ENCODE results near the gene CD72. TPM values are rescaled to one million over a fixed set of nuclear protein-coding genes. Genes with fewer than 3 reads are reported as not detected.

The CD72 gene
- polyA plus RNA-seq, 2 of the 4 experiments (the other 2 are of a cell fraction) = 0.44 to 1.2 TPM

- POLR2A ChIA-PET = no interaction called here
- ATAC-seq = peak; percentile 10 to 17; a peak in 3 of 6 replicates
- H3K4me1 ChIP-seq = no peaks in the 10 kb centered on the region; the same call in 2 of the 3 replicates
- CTCF ChIA-PET = interaction anchor here (0.9 to 6.5 kb wide), 6 partner anchors 7 to 444 kb away, joined by 3 to 59 read pairs (median 6); partner anchors contain the start of gene RUSC2
- H3K4me3 ChIP-seq = no peak overlapping the region
- TF ChIP-seq JUN (IDR thresholded peaks at IDR 0.05) = peak in 1 of 2 experiments; percentile 11; a peak in 1 of 5 replicates
- TF ChIP-seq HEYL (CRISPR knock-in tag; IDR thresholded peaks at IDR 0.05) = no peak
- no peak for TF ChIP-seq ZNF302 (CRISPR knock-in tag; IDR thresholded peaks at IDR 0.05)
- FAIRE-seq = no peak
- WGBS (ENCODE audit: missing lambda C conversion rate) = 93% methylated on average over 21 of the region's 24 CpGs
- no peak overlapping the region for H3K27ac ChIP-seq
- no peak overlapping the region for H3K4me2 ChIP-seq
- H3K9me3 ChIP-seq = no peaks in the 10 kb centered on the region
- DNase-seq (ENCODE audit: low read depth in 1 of 2, low spot score in 1 of 2) = no peak
Measured at GRCh38 chr9:35560625-35561337, 57.4 kb downstream of the CD72 start.

Small RNA genes within 50 kb of the gene (small RNA-seq; reads per million reads assigned to genes)
- gene MIR4667 (0 to 0.78 (median 0) reads per million in 6 experiments), gene RMRP (0 reads per million in 6 experiments), gene RPS29P17 (0 reads per million in 6 experiments)

Other genes starting within 250 kb of the CD72 start
- 15.9 and 16.8 TPM in 2 replicates for gene RUSC2, start 128.3 kb downstream of the CD72 start, polyA plus RNA-seq (2011; rRNA removed)
- gene RUSC2, start 128.3 kb downstream of the CD72 start, polyA plus RNA-seq (2017; fragmentation: RNase III; extraction: RNeasy Plus Mini Kit Qiagen cat#74134 plus additional on column Dnase treatment) = 21.0 to 21.6 TPM (median 21.2 TPM) in 3 replicates
- 16.5 and 17.4 TPM in 2 replicates for gene TESK1, start 13.2 kb downstream of the CD72 start, polyA plus RNA-seq (2011; rRNA removed)
- 29.9 to 33.0 TPM (median 30.6 TPM) in 3 replicates for gene TESK1, start 13.2 kb downstream of the CD72 start, polyA plus RNA-seq (2017; fragmentation: RNase III; extraction: RNeasy Plus Mini Kit Qiagen cat#74134 plus additional on column Dnase treatment)
- gene SIT1, start 32.5 kb upstream of the CD72 start, polyA plus RNA-seq (2011; rRNA removed) = not detected in 2 replicates
- gene SIT1, start 32.5 kb upstream of the CD72 start, polyA plus RNA-seq (2017; fragmentation: RNase III; extraction: RNeasy Plus Mini Kit Qiagen cat#74134 plus additional on column Dnase treatment) = not detected in 3 replicates
- gene RMRP, start 39.6 kb upstream of the CD72 start, polyA plus RNA-seq (2011; rRNA removed) = 80.2 and 257 TPM in 2 replicates
- gene RMRP, start 39.6 kb upstream of the CD72 start, polyA plus RNA-seq (2017; fragmentation: RNase III; extraction: RNeasy Plus Mini Kit Qiagen cat#74134 plus additional on column Dnase treatment) = 14.7 TPM in 1 of 3 replicates, not detected in the others
- 11.0 and 13.3 TPM in 2 replicates for gene CCDC107, start 39.9 kb upstream of the CD72 start, polyA plus RNA-seq (2011; rRNA removed)
- 20.4 to 21.9 TPM (median 20.7 TPM) in 3 replicates for gene CCDC107, start 39.9 kb upstream of the CD72 start, polyA plus RNA-seq (2017; fragmentation: RNase III; extraction: RNeasy Plus Mini Kit Qiagen cat#74134 plus additional on column Dnase treatment)
- 17.6 and 21.4 TPM in 2 replicates for gene ARHGEF39, start 46.8 kb upstream of the CD72 start, polyA plus RNA-seq (2011; rRNA removed)
- 16.7 to 19.5 TPM (median 18.3 TPM) in 3 replicates for gene ARHGEF39, start 46.8 kb upstream of the CD72 start, polyA plus RNA-seq (2017; fragmentation: RNase III; extraction: RNeasy Plus Mini Kit Qiagen cat#74134 plus additional on column Dnase treatment)
- gene CA9, start 55.5 kb upstream of the CD72 start, polyA plus RNA-seq (2011; rRNA removed) = 16.3 and 32.9 TPM in 2 replicates
- gene CA9, start 55.5 kb upstream of the CD72 start, polyA plus RNA-seq (2017; fragmentation: RNase III; extraction: RNeasy Plus Mini Kit Qiagen cat#74134 plus additional on column Dnase treatment) = 2.5 to 5.6 TPM (median 4.5 TPM) in 3 replicates
- gene TPM2, start 71.5 kb upstream of the CD72 start, polyA plus RNA-seq (2011; rRNA removed) = 154 and 281 TPM in 2 replicates
- gene TPM2, start 71.5 kb upstream of the CD72 start, polyA plus RNA-seq (2017; fragmentation: RNase III; extraction: RNeasy Plus Mini Kit Qiagen cat#74134 plus additional on column Dnase treatment) = 956 to 1,105 TPM (median 1,022 TPM) in 3 replicates
- 65.5 and 72.1 TPM in 2 replicates for gene TLN1, start 113.8 kb upstream of the CD72 start, polyA plus RNA-seq (2011; rRNA removed)
- gene TLN1, start 113.8 kb upstream of the CD72 start, polyA plus RNA-seq (2017; fragmentation: RNase III; extraction: RNeasy Plus Mini Kit Qiagen cat#74134 plus additional on column Dnase treatment) = 108 to 119 TPM (median 117 TPM) in 3 replicates
- gene CREB3, start 114.3 kb upstream of the CD72 start, polyA plus RNA-seq (2011; rRNA removed) = 33.3 and 36.0 TPM in 2 replicates
- 51.3 to 54.0 TPM (median 51.7 TPM) in 3 replicates for gene CREB3, start 114.3 kb upstream of the CD72 start, polyA plus RNA-seq (2017; fragmentation: RNase III; extraction: RNeasy Plus Mini Kit Qiagen cat#74134 plus additional on column Dnase treatment)
- gene GBA2, start 130.8 kb upstream of the CD72 start, polyA plus RNA-seq (2011; rRNA removed) = 40.0 and 47.4 TPM in 2 replicates
- 34.8 to 39.5 TPM (median 38.9 TPM) in 3 replicates for gene GBA2, start 130.8 kb upstream of the CD72 start, polyA plus RNA-seq (2017; fragmentation: RNase III; extraction: RNeasy Plus Mini Kit Qiagen cat#74134 plus additional on column Dnase treatment)
- 16.6 and 20.2 TPM in 2 replicates for gene RGP1, start 130.9 kb upstream of the CD72 start, polyA plus RNA-seq (2011; rRNA removed)
- gene RGP1, start 130.9 kb upstream of the CD72 start, polyA plus RNA-seq (2017; fragmentation: RNase III; extraction: RNeasy Plus Mini Kit Qiagen cat#74134 plus additional on column Dnase treatment) = 15.0 to 16.1 TPM (median 15.3 TPM) in 3 replicates
- gene MSMP, start 135.9 kb upstream of the CD72 start, polyA plus RNA-seq (2011; rRNA removed) = 0.24 TPM in 1 of 2 replicates, not detected in the other
- not detected in 3 replicates for gene MSMP, start 135.9 kb upstream of the CD72 start, polyA plus RNA-seq (2017; fragmentation: RNase III; extraction: RNeasy Plus Mini Kit Qiagen cat#74134 plus additional on column Dnase treatment)
- gene NPR2, start 173.2 kb upstream of the CD72 start, polyA plus RNA-seq (2011; rRNA removed) = 18.8 and 22.8 TPM in 2 replicates
- 7.8 to 8.2 TPM (median 7.8 TPM) in 3 replicates for gene NPR2, start 173.2 kb upstream of the CD72 start, polyA plus RNA-seq (2017; fragmentation: RNase III; extraction: RNeasy Plus Mini Kit Qiagen cat#74134 plus additional on column Dnase treatment)
- 0.17 and 0.31 TPM in 2 replicates for gene SPAG8, start 193.8 kb upstream of the CD72 start, polyA plus RNA-seq (2011; rRNA removed)
- gene SPAG8, start 193.8 kb upstream of the CD72 start, polyA plus RNA-seq (2017; fragmentation: RNase III; extraction: RNeasy Plus Mini Kit Qiagen cat#74134 plus additional on column Dnase treatment) = 0.45 to 0.71 TPM (median 0.54 TPM) in 3 replicates
- gene HINT2, start 196.6 kb upstream of the CD72 start, polyA plus RNA-seq (2011; rRNA removed) = 46.9 and 47.3 TPM in 2 replicates
- gene HINT2, start 196.6 kb upstream of the CD72 start, polyA plus RNA-seq (2017; fragmentation: RNase III; extraction: RNeasy Plus Mini Kit Qiagen cat#74134 plus additional on column Dnase treatment) = 59.0 to 69.2 TPM (median 68.5 TPM) in 3 replicates
- not detected in 2 replicates for gene FAM221B, start 210.3 kb upstream of the CD72 start, polyA plus RNA-seq (2011; rRNA removed)
- gene FAM221B, start 210.3 kb upstream of the CD72 start, polyA plus RNA-seq (2017; fragmentation: RNase III; extraction: RNeasy Plus Mini Kit Qiagen cat#74134 plus additional on column Dnase treatment) = not detected in 3 replicates
- 1.8 and 2.0 TPM in 2 replicates for gene TMEM8B, start 210.8 kb upstream of the CD72 start, polyA plus RNA-seq (2011; rRNA removed)
- 1.7 to 2.4 TPM (median 2.2 TPM) in 3 replicates for gene TMEM8B, start 210.8 kb upstream of the CD72 start, polyA plus RNA-seq (2017; fragmentation: RNase III; extraction: RNeasy Plus Mini Kit Qiagen cat#74134 plus additional on column Dnase treatment)

All from A549 (cell line).